Astrocyte of the cerebellum (primary cell): Measurements from ENCODE around the gene MORN5.
A peak's percentile ranks its signal among the peaks of the same experiment; 100 is the strongest.

Experiments
- DNase-seq: peaks from one replicate; pipeline ENCODE4 v3.0.0-alpha.2; 2011; ENCODE audit warnings: low read depth
- H3K4me3 ChIP-seq: 2 replicates; pipeline ENCODE4 v1.5.1; 2011; ENCODE audit warnings: mild to moderate bottlenecking, low read depth, low read length, moderate library complexity
- in situ Hi-C: cut with HindIII; loops from 2 replicates; pipeline ENCODE4 v1.10.0; 2017; ENCODE audit warnings: low sequenced_read_pairs
- TF ChIP-seq, protein P1 (sequence below): IDR thresholded peaks from 2 replicates; pipeline ENCODE4 v1.5.1; 2012; ENCODE audit warnings: low read length, low read depth, moderate library complexity, mild to moderate bottlenecking; ENCODE audit errors: missing control alignments

MORN5 gene

DNA sequence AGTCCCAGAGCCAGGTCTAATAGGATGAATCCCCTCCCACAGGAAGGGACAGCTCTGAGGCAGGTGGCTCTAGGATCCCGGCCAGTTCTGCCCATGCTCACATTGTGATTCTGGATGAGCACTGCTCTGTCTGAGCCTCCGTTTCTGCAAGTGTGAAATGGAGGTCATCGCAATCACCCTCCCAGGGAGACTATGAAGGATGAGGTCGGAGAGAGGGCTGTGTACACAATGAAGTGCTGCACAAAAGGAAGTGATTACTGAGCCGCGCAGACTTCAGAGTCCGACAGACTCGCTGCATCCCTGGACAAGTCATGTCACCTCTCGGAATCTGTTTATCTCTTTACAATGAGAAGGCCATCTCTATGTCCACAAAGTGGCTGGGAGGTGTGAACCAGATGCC, 47.4 kb downstream of the MORN5 start:
- TF ChIP-seq, protein P1, sequence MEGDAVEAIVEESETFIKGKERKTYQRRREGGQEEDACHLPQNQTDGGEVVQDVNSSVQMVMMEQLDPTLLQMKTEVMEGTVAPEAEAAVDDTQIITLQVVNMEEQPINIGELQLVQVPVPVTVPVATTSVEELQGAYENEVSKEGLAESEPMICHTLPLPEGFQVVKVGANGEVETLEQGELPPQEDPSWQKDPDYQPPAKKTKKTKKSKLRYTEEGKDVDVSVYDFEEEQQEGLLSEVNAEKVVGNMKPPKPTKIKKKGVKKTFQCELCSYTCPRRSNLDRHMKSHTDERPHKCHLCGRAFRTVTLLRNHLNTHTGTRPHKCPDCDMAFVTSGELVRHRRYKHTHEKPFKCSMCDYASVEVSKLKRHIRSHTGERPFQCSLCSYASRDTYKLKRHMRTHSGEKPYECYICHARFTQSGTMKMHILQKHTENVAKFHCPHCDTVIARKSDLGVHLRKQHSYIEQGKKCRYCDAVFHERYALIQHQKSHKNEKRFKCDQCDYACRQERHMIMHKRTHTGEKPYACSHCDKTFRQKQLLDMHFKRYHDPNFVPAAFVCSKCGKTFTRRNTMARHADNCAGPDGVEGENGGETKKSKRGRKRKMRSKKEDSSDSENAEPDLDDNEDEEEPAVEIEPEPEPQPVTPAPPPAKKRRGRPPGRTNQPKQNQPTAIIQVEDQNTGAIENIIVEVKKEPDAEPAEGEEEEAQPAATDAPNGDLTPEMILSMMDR: no peak
- DNase-seq: no peak
- in situ Hi-C loops: no loop called here
- H3K4me3 ChIP-seq: no peak overlapping the region

DNA sequence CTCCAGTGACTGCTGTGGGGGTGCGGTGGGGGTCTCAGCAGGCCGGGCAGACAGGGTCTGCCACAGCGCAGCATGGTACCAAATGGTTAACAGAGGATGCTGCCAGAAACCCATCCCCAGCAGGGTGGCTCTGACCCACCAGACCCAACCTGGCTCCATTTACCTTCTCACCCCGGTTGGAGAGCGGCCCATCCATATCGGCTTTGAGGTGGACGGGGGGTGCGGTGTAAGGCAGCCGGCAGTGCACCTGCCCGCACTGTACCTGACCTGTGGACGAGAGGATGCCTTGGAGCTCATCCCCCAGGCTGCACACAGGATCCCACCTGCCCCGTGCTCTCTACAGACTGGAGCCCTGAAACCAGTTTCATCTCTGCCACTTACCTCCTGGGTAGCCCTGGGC, 49.7 kb downstream of the MORN5 start:
- in situ Hi-C loops: no loop called here
- no peak for DNase-seq
- no peak overlapping the region for H3K4me3 ChIP-seq
- TF ChIP-seq, protein P1: no peak

DNA sequence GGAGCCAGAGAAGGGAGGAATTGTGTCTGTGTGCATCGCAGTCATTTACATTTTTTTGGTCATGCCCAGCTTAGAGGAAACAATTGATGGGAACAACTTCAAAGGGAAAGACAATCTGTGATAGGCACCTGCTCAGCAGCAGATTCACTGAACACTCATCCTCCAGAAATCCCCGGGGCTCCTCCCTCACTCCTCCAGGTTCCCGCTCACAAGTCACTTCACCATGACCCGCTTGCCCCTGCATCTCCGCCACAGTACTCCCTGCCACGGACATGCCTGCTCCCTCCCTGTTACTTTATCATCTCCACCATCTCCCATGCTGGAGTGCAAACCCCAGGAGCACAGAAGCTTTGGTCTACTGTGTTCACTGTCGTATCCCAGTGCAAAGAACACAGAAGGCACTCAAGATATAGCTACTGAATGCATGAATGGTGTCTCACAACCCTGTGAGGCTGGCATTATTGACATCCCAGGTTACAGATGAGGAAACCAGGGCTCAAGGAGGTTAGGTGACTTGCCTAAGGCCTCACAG, 52.8 kb downstream of the MORN5 start:
- TF ChIP-seq, protein P1: no peak
- DNase-seq: no peak
- in situ Hi-C loops: no loop called here
- H3K4me3 ChIP-seq: no peak overlapping the region

DNA sequence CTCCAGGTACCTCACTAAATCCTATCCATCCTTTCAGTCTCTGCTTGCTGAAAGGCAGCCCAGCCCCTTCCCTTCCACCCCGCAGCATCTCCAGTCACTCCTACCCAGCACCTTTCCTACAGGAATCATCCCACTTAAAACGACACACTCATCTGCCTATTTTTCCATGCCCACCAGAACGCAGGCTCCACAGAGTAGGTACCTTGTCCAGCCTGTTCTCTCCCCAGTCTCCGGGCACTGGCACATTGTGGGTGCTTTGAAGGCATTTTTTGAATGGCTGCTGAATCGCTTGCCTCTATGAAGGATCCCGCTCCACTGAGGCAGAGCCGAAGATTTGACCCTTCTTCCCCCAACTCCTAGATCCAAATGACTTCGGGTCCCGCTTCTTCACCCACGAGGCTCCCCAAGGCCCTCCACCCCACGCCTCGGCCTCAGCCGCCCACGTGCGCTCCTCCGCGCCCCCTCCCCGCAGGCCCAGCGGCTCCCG, 53.4 kb downstream of the MORN5 start:
- in situ Hi-C loops: no loop called here
- H3K4me3 ChIP-seq: no peak overlapping the region
- DNase-seq: no peak
- TF ChIP-seq, protein P1: no peak

DNA sequence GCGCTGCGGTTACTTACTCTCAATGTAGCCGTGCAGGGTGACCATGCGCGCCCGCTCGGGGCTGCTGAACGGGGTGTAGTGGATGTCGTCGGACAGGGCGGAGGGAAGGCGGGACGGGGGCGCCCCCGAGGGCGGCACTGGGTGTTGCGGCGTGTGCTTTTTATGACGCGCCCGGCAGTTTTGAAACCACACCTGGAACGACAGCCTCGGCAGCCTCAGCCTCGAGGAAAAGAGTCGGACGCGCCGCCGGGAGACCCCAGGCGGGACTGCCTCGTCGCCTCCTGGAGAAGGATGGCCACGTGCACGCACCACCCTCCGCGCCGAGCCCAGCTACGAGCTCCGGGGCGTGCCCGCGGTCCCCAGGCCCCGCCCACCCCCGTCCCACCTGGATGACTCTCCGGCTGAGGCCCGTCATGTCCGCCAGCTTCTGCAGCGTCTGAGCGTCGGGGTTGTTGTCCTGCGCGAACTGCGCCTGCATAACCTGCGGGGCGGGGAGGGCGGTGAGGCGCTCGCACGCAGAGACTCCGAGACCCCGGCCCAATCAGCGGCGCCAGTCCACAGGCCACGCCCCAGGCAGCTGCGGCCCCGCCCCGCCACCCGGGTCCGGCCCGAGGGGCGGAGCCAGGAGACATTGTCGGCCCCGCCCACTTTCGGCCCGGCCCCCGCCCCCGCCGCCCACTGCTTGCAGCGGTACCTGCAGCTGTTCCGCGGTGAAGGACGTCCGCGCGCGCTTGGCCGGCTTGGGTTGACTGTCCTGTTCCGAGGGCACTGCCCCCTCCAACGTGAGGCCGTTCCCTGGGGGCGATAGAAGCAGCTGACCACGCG, 54.1 kb downstream of the MORN5 start:
- no peak for DNase-seq
- TF ChIP-seq, protein P1: no peak
- in situ Hi-C loops: no loop called here
- peak overlapping the region; percentile 21 for H3K4me3 ChIP-seq

DNA sequence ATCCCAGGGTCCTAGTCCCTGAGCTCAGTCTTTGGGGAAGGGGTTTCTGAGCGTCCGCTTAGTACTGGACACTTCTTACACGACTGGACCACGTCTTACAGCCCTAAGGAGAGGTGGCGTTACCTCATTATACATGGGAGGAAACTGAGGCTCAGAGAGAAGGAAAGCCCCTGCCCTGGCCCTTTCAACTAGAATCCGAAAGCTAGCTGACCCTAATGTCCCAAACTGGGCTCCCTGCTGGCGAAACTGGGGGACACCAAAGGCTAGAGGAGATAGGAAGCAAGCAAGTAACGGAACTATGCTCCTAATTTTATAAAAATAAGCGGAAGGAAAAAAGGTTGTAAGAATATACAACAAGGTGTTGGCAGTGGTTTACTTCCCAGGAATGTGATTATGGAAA, 54.8 kb downstream of the MORN5 start:
- in situ Hi-C loops: no loop called here
- no peak overlapping the region for H3K4me3 ChIP-seq
- no peak for DNase-seq
- TF ChIP-seq, protein P1: no peak
